BJ (cell line): ENCODE data around the gene WDR64. TPM values are rescaled to one million over a fixed set of nuclear protein-coding genes. Genes with fewer than 3 reads are reported as not detected.

Source experiments
- CTCF ChIA-PET: fragments of 350-600 bp; formaldehyde crosslinking; extraction: SDS; loops from one replicate; lab custom pipeline; 2021; ENCODE audit warnings: antibody characterized with exemption, inconsistent platforms; lab: Yijun Ruan, JAX
- POLR2A ChIA-PET: fragments of 300-600 bp; sonication (Branson Sonifier 250); formaldehyde crosslinking; extraction: SDS; loops from one replicate; lab custom pipeline; 2021; ENCODE audit warnings: antibody characterized with exemption; lab: Charles Lee
- DNase-seq: peaks from one replicate; pipeline ENCODE4 v3.0.0-alpha.2; 2011; ENCODE audit warnings: low read depth
- H3K27me3 ChIP-seq: 2 replicates; pipeline ENCODE4 v1.6.0; 2011; ENCODE audit warnings: low read length; ENCODE audit not compliant: control insufficient read depth, insufficient read depth
- H3K36me3 ChIP-seq: 2 replicates; pipeline ENCODE4 v1.5.1; 2011; ENCODE audit warnings: low read length; ENCODE audit not compliant: control insufficient read depth, insufficient read depth
- H3K4me3 ChIP-seq: 2 replicates; pipeline ENCODE4 v1.5.1; 2011; ENCODE audit warnings: low read depth, mild to moderate bottlenecking, control low read depth, low read length
- polyA plus RNA-seq: library from polyadenylated mRNA; depleted of rRNA; stranded (reverse); fragments of >200 nt; gene quantifications from 2 replicates; pipeline ENCODE4 v1.2.3, GENCODE V29; 2011
- TF ChIP-seq, protein P1 (sequence below): IDR thresholded peaks from 2 replicates; pipeline ENCODE4 v1.5.1; 2011; ENCODE audit warnings: low read depth, mild to moderate bottlenecking, control low read depth, inconsistent platforms, low read length, moderate library complexity; ENCODE audit not compliant: insufficient read depth

Gene WDR64
- polyA plus RNA-seq, 1 experiment, result not detected

DNA sequence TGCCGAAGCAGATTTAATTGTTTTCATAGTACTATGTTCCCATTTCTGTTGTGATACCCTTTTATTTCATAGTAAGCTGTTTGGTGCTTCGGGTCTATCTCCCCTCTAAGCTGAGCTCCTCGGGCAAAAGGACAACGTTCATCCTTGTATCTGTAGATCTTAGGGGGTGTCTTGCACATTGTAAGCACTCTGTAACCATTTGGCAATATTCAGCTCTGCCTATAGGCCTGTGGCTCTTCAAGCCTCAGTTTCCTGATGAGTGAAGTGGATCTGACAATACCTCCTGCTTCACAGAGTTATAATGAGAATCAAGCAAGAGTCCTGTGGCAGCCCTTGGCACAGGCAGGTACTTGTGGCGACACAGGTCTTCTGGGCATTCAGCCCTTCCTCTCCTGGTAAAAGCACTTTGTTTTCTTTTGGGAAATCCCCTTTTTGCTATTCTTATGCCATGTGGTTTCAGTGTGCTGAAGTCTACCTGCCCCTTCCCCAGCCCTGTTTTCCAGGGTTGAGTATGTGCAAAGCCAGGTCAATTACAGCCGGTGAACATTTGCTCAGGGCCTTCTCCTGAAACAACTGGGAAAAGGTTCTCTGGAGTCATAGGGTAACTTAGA, 187.4 kb downstream of the WDR64 start:
- Histone ChIP-seq H3K4me3 (no peak overlapping the region), H3K36me3 (no peaks in the 10 kb centered on the region), H3K27me3 (no peaks in the 10 kb centered on the region)
- CTCF ChIA-PET, result interaction anchor here (1.1 to 2.2 kb wide), 4 partner anchors 8 to 309 kb away, joined by 5 to 7 read pairs (median 6); partner anchors contain the start of gene EXO1
- no peak for DNase-seq
- POLR2A ChIA-PET, result no interaction called here
- TF ChIP-seq, protein P1, sequence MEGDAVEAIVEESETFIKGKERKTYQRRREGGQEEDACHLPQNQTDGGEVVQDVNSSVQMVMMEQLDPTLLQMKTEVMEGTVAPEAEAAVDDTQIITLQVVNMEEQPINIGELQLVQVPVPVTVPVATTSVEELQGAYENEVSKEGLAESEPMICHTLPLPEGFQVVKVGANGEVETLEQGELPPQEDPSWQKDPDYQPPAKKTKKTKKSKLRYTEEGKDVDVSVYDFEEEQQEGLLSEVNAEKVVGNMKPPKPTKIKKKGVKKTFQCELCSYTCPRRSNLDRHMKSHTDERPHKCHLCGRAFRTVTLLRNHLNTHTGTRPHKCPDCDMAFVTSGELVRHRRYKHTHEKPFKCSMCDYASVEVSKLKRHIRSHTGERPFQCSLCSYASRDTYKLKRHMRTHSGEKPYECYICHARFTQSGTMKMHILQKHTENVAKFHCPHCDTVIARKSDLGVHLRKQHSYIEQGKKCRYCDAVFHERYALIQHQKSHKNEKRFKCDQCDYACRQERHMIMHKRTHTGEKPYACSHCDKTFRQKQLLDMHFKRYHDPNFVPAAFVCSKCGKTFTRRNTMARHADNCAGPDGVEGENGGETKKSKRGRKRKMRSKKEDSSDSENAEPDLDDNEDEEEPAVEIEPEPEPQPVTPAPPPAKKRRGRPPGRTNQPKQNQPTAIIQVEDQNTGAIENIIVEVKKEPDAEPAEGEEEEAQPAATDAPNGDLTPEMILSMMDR, result no peak

DNA sequence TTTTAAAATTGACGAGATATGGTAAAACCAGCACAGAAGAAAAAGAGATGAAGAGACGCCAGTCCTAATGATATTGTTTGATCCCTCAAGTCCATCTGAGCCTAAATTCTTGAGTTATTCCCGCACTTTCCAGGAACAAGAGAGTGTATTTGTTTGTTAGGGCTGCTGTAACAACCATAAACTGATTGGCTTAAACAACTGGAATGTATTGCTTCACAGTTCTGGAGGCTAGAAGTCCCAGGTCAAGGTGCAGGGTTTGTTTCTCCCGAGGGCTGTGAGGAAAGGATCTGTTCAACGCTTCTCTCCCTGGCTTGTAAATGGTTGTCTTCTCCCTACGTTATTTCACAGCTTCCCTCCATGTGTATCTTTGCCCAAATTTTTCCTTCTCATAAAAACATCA, 188.1 kb downstream of the WDR64 start:
- Histone ChIP-seq H3K27me3 (no peaks in the 10 kb centered on the region), H3K4me3 (no peak overlapping the region), H3K36me3 (no peaks in the 10 kb centered on the region)
- ChIA-PET POLR2A (no interaction called here), CTCF (interaction anchor here (1.7 to 2.0 kb wide), 2 partner anchors 228 to 309 kb away, joined by 5 to 6 read pairs; no protein-coding TSS in a partner anchor)
- TF ChIP-seq, protein P1, result no peak
- DNase-seq, result no peak

DNA sequence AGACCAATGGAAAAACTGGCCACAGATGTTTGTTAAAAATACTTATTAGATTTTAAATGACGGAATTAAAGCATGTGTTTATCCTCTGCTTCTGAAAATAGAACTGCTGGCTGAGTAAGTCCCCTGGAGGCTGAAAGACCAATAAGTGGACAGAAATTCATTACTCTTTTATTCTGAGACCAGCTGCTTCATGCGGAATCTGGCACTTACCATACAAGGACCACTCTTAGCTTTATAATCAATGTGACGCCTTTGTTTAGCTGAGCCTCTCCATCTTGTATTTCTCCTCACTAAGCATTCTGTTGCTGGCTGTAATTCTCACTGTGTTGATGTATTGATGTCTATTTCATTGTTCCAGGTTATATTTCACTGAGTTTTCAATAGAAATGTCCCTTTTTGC, 189.6 kb downstream of the WDR64 start:
- ChIA-PET CTCF (interaction anchor here (0.5 to 2.5 kb wide), 3 partner anchors 52 to 229 kb away, joined by 5 to 16 read pairs (median 6); no protein-coding TSS in a partner anchor), POLR2A (no interaction called here)
- Histone ChIP-seq H3K27me3 (no peaks in the 10 kb centered on the region), H3K4me3 (no peak overlapping the region), H3K36me3 (no peaks in the 10 kb centered on the region)
- DNase-seq, result no peak
- TF ChIP-seq, protein P1, result no peak

DNA sequence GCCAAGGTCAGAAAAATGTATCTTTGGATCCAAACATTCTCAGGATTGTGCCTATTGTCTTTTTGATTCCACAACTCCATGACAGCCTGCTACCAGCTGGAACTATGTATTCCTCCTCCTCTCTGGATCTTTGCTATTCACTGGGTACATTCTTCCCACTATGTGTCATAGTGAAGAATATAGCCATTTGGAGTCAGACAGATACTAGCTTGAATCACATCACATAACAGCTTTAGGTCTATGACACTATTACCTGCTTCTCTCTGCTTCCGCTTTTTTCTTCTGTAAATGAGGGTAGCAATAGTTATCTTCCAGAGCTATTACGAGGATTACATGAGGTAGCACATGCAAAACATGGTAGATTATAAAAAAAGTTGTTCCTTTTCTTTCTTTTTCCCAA, 190.5 kb downstream of the WDR64 start:
- no peak for DNase-seq
- TF ChIP-seq, protein P1, result no peak
- Histone ChIP-seq H3K4me3 (no peak overlapping the region), H3K27me3 (no peaks in the 10 kb centered on the region), H3K36me3 (no peaks in the 10 kb centered on the region)
- CTCF ChIA-PET, result interaction anchor here (0.8 to 2.5 kb wide), 3 partner anchors 215 to 233 kb away, joined by 3 to 16 read pairs (median 5); no protein-coding TSS in a partner anchor
- POLR2A ChIA-PET, result no interaction called here

DNA sequence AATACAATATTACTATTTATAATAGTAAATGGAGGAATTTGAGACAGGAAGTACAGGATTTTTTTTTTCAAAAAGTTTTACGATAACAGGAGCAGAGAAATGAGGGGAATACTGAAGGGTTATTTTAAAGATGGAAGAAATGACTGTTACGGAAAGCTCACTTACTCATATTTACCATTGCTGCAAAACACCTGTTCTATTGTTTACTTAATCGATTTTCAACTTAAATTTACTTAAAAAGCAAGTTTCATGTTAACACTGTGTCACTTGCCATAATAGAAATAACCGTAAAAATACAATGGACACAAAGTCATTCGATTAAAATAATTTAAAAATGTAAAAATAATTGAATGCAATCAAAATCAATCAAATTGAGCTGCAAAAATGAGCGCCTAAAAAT, 192.5 kb downstream of the WDR64 start:
- no peak for DNase-seq
- TF ChIP-seq, protein P1, result no peak
- no peaks in the 10 kb centered on the region for H3K27me3 ChIP-seq
- CTCF ChIA-PET, result interaction anchor here (0.8 to 2.2 kb wide), 3 partner anchors 12 to 320 kb away, joined by 3 to 7 read pairs (median 3); no protein-coding TSS in a partner anchor
- no peak overlapping the region for H3K4me3 ChIP-seq
- POLR2A ChIA-PET, result no interaction called here
- H3K36me3 ChIP-seq, result no peaks in the 10 kb centered on the region
